Measurements from ENCODE around the gene BAHD1. TPM values are rescaled to one million over a fixed set of nuclear protein-coding genes. Genes with fewer than 3 reads are reported as not detected.

Gene BAHD1
- total RNA-seq, 1 donor from 2014 or later = 29.8 TPM

GRCh38 chr15:40420793-40421192 lies 20.0 kb upstream of the BAHD1 start:
- intact Hi-C loops (cut with DNase I) = loop anchor here (5.0 to 10.0 kb wide), 2 partner anchors 56 to 143 kb away; no protein-coding TSS in a partner anchor
- no peak for TF ChIP-seq CTCF (IDR thresholded peaks at IDR 0.05)
- Histone ChIP-seq H3K36me3 (peaks cover 26% of the 10 kb centered on the region), H3K4me1 (peaks cover 20% of the 10 kb centered on the region), H3K9me3 (no peaks in the 10 kb centered on the region), H3K27me3 (no peaks in the 10 kb centered on the region), H3K27ac (peak overlapping the region; percentile 17), H3K4me3 (no peak overlapping the region)
- ATAC-seq (peak; percentile 65), DNase-seq (peak; percentile 90)

DNA sequence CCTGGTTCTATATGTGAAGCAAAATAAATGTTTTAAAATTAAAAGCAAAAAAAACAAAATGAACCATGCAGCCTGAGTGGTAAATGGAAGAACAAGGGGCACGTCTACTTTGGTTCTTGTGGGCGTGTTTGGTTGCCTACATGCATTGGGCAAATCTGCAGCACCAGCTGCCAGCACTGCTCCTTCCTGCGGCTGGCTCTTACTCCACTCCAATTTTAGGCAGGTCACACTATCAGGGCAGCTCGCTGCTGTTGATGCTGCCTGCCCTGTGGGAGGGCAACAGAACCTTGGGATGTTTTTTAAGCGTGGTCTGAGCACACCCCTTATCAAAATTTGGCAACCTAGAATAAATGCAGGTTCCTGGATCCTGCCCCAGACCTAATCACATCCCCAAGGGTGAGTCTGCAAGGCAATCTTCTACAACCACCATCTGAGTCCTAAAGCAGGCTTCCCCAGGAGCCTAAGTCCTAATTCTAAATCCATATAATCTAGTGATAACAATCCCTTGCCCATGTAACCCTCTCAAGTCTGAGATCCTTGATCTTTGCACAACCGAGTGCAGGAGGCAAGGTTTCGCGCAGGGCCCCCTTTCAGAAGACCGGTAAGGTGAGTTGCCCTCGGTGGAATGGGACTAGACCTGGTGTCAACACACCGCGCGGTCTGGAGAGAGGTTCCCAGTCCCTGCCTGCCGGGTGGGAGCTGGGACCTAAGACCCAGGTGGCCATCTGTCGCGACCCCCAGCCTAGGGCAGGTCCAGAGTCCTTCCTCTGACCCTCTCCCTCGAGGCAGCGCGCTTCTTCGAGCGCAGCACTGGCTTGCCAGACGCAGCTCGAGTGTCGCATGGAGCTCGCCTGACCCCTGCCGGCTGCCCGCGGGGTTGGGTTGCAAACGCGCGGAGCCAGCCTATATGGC lies 19.3 kb upstream of the BAHD1 start:
- DNase-seq (peak; percentile 92), ATAC-seq (peak; percentile 94)
- Histone ChIP-seq H3K4me1 (peaks cover 20% of the 10 kb centered on the region), H3K27me3 (no peaks in the 10 kb centered on the region), H3K36me3 (peaks cover 19% of the 10 kb centered on the region), H3K9me3 (no peaks in the 10 kb centered on the region), H3K4me3 (no peak overlapping the region), H3K27ac (no peak overlapping the region)
- TF ChIP-seq CTCF (IDR thresholded peaks at IDR 0.05) = peak; percentile 94
- intact Hi-C loops (cut with DNase I) = loop anchor here (5.0 to 10.0 kb wide), 2 partner anchors 57 to 144 kb away; no protein-coding TSS in a partner anchor

- no peak overlapping the region for H3K4me3 ChIP-seq
- intact Hi-C loops (cut with DNase I) = loop anchor here (5.0 to 10.0 kb wide), 2 partner anchors 60 to 147 kb away; no protein-coding TSS in a partner anchor
- no peak overlapping the region for H3K27ac ChIP-seq
- no peak for TF ChIP-seq CTCF (IDR thresholded peaks at IDR 0.05)
- DNase-seq (no peak), ATAC-seq (no peak)
- no peaks in the 10 kb centered on the region for H3K9me3 ChIP-seq
- no peaks in the 10 kb centered on the region for H3K36me3 ChIP-seq
- no peaks in the 10 kb centered on the region for H3K27me3 ChIP-seq
- H3K4me1 ChIP-seq = peaks cover 20% of the 10 kb centered on the region
Observed at GRCh38 chr15:40424483-40425115, 16.2 kb upstream of the BAHD1 start.

DNA sequence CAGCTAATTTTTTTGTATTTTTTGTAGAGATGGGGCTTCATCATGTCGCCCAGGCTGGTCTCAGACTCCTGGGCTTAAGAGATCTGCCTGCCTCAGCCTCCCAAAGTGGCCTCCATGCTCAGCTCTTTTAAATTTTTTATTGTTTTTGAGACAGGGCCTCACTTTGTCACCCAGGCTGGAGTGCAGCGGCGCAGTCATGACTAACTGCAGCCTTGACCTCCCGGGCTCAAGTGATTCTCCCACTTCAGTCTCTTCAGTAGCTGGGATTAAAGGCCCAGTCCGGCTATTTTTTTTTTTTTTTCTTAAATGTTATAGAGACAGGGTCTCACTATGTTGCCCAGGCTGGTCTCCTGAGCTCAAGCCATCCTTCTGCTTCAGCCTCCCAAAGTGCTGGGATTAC lies 15.1 kb upstream of the BAHD1 start:
- H3K9me3 ChIP-seq = no peaks in the 10 kb centered on the region
- no peak for TF ChIP-seq CTCF (IDR thresholded peaks at IDR 0.05)
- H3K36me3 ChIP-seq = no peaks in the 10 kb centered on the region
- ATAC-seq (no peak), DNase-seq (no peak)
- no peak overlapping the region for H3K27ac ChIP-seq
- intact Hi-C loops (cut with DNase I) = loop anchor here (10.0 kb wide), 1 partner anchor 61 kb away; no protein-coding TSS in a partner anchor
- no peaks in the 10 kb centered on the region for H3K27me3 ChIP-seq
- H3K4me1 ChIP-seq = peaks cover 15% of the 10 kb centered on the region
- no peak overlapping the region for H3K4me3 ChIP-seq

GRCh38 chr15:40427188-40427587 lies 13.6 kb upstream of the BAHD1 start:
- Histone ChIP-seq H3K4me1 (no peaks in the 10 kb centered on the region), H3K4me3 (no peak overlapping the region), H3K9me3 (no peaks in the 10 kb centered on the region), H3K27me3 (no peaks in the 10 kb centered on the region), H3K36me3 (no peaks in the 10 kb centered on the region), H3K27ac (no peak overlapping the region)
- intact Hi-C loops (cut with DNase I) = loop anchor here (10.0 kb wide), 1 partner anchor 62 kb away; no protein-coding TSS in a partner anchor
- no peak for TF ChIP-seq CTCF (IDR thresholded peaks at IDR 0.05)
- ATAC-seq (no peak), DNase-seq (no peak)
